ENCODE data around the gene OSTN. TPM values are rescaled to one million over a fixed set of nuclear protein-coding genes. Genes with fewer than 3 reads are reported as not detected.
A peak's percentile ranks its signal among the peaks of the same experiment; 100 is the strongest.

OSTN gene
- total RNA-seq, 4 donors from 2014 or later: not detected

- DNase-seq (ENCODE audit: extremely low spot score): no peak
- no peaks in the 10 kb centered on the region for H3K4me1 ChIP-seq
- H3K27ac ChIP-seq (replicated peaks in 1 of 4): no peak overlapping the region
- H3K4me3 ChIP-seq: peak overlapping the region in 1 of 4 donors; percentile 12
- intact Hi-C loops (cut with DNase I): no loop called here
- 76% methylated on average over 4 of the region's 4 CpGs for WGBS
- no peak for TF ChIP-seq POLR2AphosphoS5 (IDR thresholded peaks at IDR 0.05)
- TF ChIP-seq EP300 (IDR thresholded peaks at IDR 0.05): no peak
- no peak for TF ChIP-seq CTCF (IDR thresholded peaks at IDR 0.05)
- no peak for TF ChIP-seq POLR2A (IDR thresholded peaks at IDR 0.05; ENCODE audit: low read depth)
- no peaks in the 10 kb centered on the region for H3K36me3 ChIP-seq
- no peaks in the 10 kb centered on the region for H3K27me3 ChIP-seq
- H3K9me3 ChIP-seq: no peaks in the 10 kb centered on the region
These were observed 91.4 kb downstream of the OSTN start for GRCh38 chr3:191290311-191291025.

- Histone ChIP-seq H3K4me1 (no peaks in the 10 kb centered on the region), H3K4me3 (no peak overlapping the region), H3K27ac (replicated peaks in 1 of 4) (no peak overlapping the region), H3K27me3 (no peaks in the 10 kb centered on the region), H3K36me3 (no peaks in the 10 kb centered on the region), H3K9me3 (no peaks in the 10 kb centered on the region)
- WGBS: 79% methylated on average over 5 of the region's 5 CpGs
- intact Hi-C loops (cut with DNase I): no loop called here
- no peak for DNase-seq (ENCODE audit: extremely low spot score)
- TF ChIP-seq EP300 (IDR thresholded peaks at IDR 0.05) (no peak), POLR2A (IDR thresholded peaks at IDR 0.05; ENCODE audit: low read depth) (no peak), CTCF (IDR thresholded peaks at IDR 0.05) (no peak), POLR2AphosphoS5 (IDR thresholded peaks at IDR 0.05) (no peak)
These were observed 93.4 kb downstream of the OSTN start for GRCh38 chr3:191292243-191293015.

- H3K36me3 ChIP-seq: no peaks in the 10 kb centered on the region
- intact Hi-C loops (cut with DNase I): no loop called here
- H3K27ac ChIP-seq (replicated peaks in 1 of 4): no peak overlapping the region
- TF ChIP-seq EP300 (IDR thresholded peaks at IDR 0.05) (no peak), CTCF (IDR thresholded peaks at IDR 0.05) (no peak), POLR2AphosphoS5 (IDR thresholded peaks at IDR 0.05) (no peak), POLR2A (IDR thresholded peaks at IDR 0.05; ENCODE audit: low read depth) (no peak)
- H3K9me3 ChIP-seq: no peaks in the 10 kb centered on the region
- no peak overlapping the region for H3K4me3 ChIP-seq
- H3K27me3 ChIP-seq: no peaks in the 10 kb centered on the region
- no peak for DNase-seq (ENCODE audit: extremely low spot score)
- H3K4me1 ChIP-seq: no peaks in the 10 kb centered on the region
- WGBS: 100% methylated on average over 1 of the region's 1 CpG
These were observed 95.2 kb downstream of the OSTN start for GRCh38 chr3:191294291-191294690.

- 68% methylated on average over 4 of the region's 4 CpGs for WGBS
- no peaks in the 10 kb centered on the region for H3K27me3 ChIP-seq
These were observed 97.0 kb downstream of the OSTN start for GRCh38 chr3:191296041-191296541.

More at GRCh38 chr3:191296041-191296541, 97.0 kb downstream of the OSTN start:
- intact Hi-C loops (cut with DNase I): no loop called here
- DNase-seq (ENCODE audit: extremely low spot score): no peak
- H3K4me3 ChIP-seq: no peak overlapping the region
- no peaks in the 10 kb centered on the region for H3K36me3 ChIP-seq
- no peaks in the 10 kb centered on the region for H3K4me1 ChIP-seq
- no peak for TF ChIP-seq POLR2AphosphoS5 (IDR thresholded peaks at IDR 0.05)
- TF ChIP-seq POLR2A (IDR thresholded peaks at IDR 0.05; ENCODE audit: low read depth): no peak
- no peak for TF ChIP-seq CTCF (IDR thresholded peaks at IDR 0.05)
- no peak overlapping the region for H3K27ac ChIP-seq (replicated peaks in 1 of 4)
- H3K9me3 ChIP-seq: no peaks in the 10 kb centered on the region
